GM13976 (cell line): ENCODE results near the gene PKNOX2.

ENCODE experiments used
- DNase-seq: peaks from one replicate; pipeline ENCODE4 v3.0.0; 2012; ENCODE audit warnings: low spot score
- CTCF ChIP-seq: IDR thresholded peaks from 2 replicates; pipeline ENCODE4 v1.5.1; 2012; ENCODE audit warnings: borderline replicate concordance, mild to moderate bottlenecking; ENCODE audit not compliant: insufficient read depth; ENCODE audit errors: extremely low read depth, missing control alignments, control extremely low read depth
- in situ Hi-C: fragments of 300-500 bp; cut with MboI; formaldehyde crosslinking; loops from one replicate; pipeline ENCODE4 v1.12.0; 2022; ENCODE audit warnings: low sequenced_read_pairs, mixed read lengths, inconsistent platforms; ENCODE audit not compliant: unreplicated experiment

PKNOX2 gene

GRCh38 chr11:125413226-125413625 is 248.7 kb downstream of the PKNOX2 start:
- DNase-seq, result no peak
- in situ Hi-C loops, result no loop called here
- no peak for TF ChIP-seq CTCF

GRCh38 chr11:125414121-125414520 is 249.6 kb downstream of the PKNOX2 start:
- TF ChIP-seq CTCF, result no peak
- in situ Hi-C loops, result no loop called here
- DNase-seq, result no peak

GRCh38 chr11:125416981-125417935 is 252.7 kb downstream of the PKNOX2 start:
- TF ChIP-seq CTCF, result no peak
- no peak for DNase-seq
- in situ Hi-C loops, result no loop called here

- no peak for TF ChIP-seq CTCF
- in situ Hi-C loops, result no loop called here
- DNase-seq, result no peak
Observed at GRCh38 chr11:125418396-125418795, 253.8 kb downstream of the PKNOX2 start.

- in situ Hi-C loops, result no loop called here
Observed at GRCh38 chr11:125422681-125423080, 258.1 kb downstream of the PKNOX2 start.

GRCh38 chr11:125423247-125423849 is 258.8 kb downstream of the PKNOX2 start:
- in situ Hi-C loops, result no loop called here
- peak; percentile 46 for TF ChIP-seq CTCF
- peak; percentile 58 for DNase-seq

More at GRCh38 chr11:125422681-125423080, 258.1 kb downstream of the PKNOX2 start:
- DNase-seq, result no peak
- no peak for TF ChIP-seq CTCF
